WTC11 (cell line): ENCODE results near the gene PPM1B. TPM values are rescaled to one million over a fixed set of nuclear protein-coding genes. Genes with fewer than 3 reads are reported as not detected.
A peak's percentile ranks its signal among the peaks of the same experiment; 100 is the strongest.

Source experiments
- ATAC-seq: fragments of 200-7000 bp; cut with Tn5 transposase; 2 replicates; pipeline ENCODE4 v1.10.0; 2021; ENCODE audit warnings: mild to moderate bottlenecking, moderate library complexity
- CTCF ChIA-PET: fragments of 300-600 bp; sonication (Branson Sonifier 250); formaldehyde crosslinking; loops from one replicate; lab custom pipeline; 2021; ENCODE audit warnings: antibody characterized with exemption; lab: Charles Lee
- POLR2A ChIA-PET: fragments of 350-600 bp; sonication (Branson Sonifier 250); formaldehyde crosslinking; loops from one replicate; lab custom pipeline; 2021; ENCODE audit warnings: antibody characterized with exemption; lab: Charles Lee
- DNase-seq: peaks from one replicate; pipeline ENCODE4 v3.0.0; 2021; ENCODE audit warnings: low spot score
- H3K27ac Mint-ChIP-seq: 2 replicates; pipeline ENCODE4 v1.8.0; 2021; ENCODE audit warnings: mixed read lengths
- H3K27me3 Mint-ChIP-seq: 2 replicates; pipeline ENCODE4 v1.8.0; 2021; ENCODE audit warnings: low read depth, mild to moderate bottlenecking, moderate library complexity, mixed read lengths
- H3K36me3 Mint-ChIP-seq: 2 replicates; pipeline ENCODE4 v1.8.0; 2021; ENCODE audit warnings: mixed read lengths
- H3K4me1 Mint-ChIP-seq: 2 replicates; pipeline ENCODE4 v1.8.0; 2022; ENCODE audit warnings: mixed read lengths
- H3K4me3 Mint-ChIP-seq: 2 replicates; pipeline ENCODE4 v1.8.0; 2021; ENCODE audit warnings: mild to moderate bottlenecking, moderate library complexity, mixed read lengths
- H3K9me3 Mint-ChIP-seq: 2 replicates; pipeline ENCODE4 v1.8.0; 2021; ENCODE audit warnings: mixed read lengths
- AFF4 ChIP-seq: sonication (generic); formaldehyde crosslinking; IDR thresholded peaks from 2 replicates; pipeline ENCODE4 v1.8.1; 2023; ENCODE audit warnings: mild to moderate bottlenecking, missing genetic modification reagents, borderline replicate concordance
- ARID4B ChIP-seq: sonication (generic); formaldehyde crosslinking; IDR thresholded peaks from 2 replicates; pipeline ENCODE4 v1.8.0; 2023; ENCODE audit warnings: missing genetic modification reagents, mild to moderate bottlenecking, borderline replicate concordance
- EMX1 ChIP-seq: fragments of 250-450 bp; sonication (Bioruptor Pico); IDR thresholded peaks from 2 replicates; pipeline ENCODE4 v1.8.0; 2021; ENCODE audit warnings: mild to moderate bottlenecking
- FOXP1 ChIP-seq: sonication (generic); formaldehyde crosslinking; IDR thresholded peaks from 2 replicates; pipeline ENCODE4 v1.8.0; 2022; ENCODE audit warnings: missing genetic modification reagents, mild to moderate bottlenecking, moderate library complexity, borderline replicate concordance
- HMGXB4 ChIP-seq: sonication (generic); formaldehyde crosslinking; IDR thresholded peaks from 2 replicates; pipeline ENCODE4 v1.8.1; 2023; ENCODE audit warnings: mild to moderate bottlenecking, moderate library complexity, missing genetic modification reagents
- JAZF1 ChIP-seq: fragments of 250-450 bp; sonication (Bioruptor Pico); IDR thresholded peaks from 2 replicates; pipeline ENCODE4 v1.9.0; 2021; ENCODE audit warnings: moderate library complexity, mild to moderate bottlenecking, inconsistent platforms
- MLX ChIP-seq: sonication (generic); formaldehyde crosslinking; IDR thresholded peaks from 2 replicates; pipeline ENCODE4 v1.8.1; 2023; ENCODE audit warnings: mild to moderate bottlenecking, missing genetic modification reagents, moderate library complexity
- MYBL2 ChIP-seq: sonication (generic); formaldehyde crosslinking; IDR thresholded peaks from 2 replicates; pipeline ENCODE4 v1.8.1; 2023; ENCODE audit warnings: mild to moderate bottlenecking, moderate library complexity, missing genetic modification reagents
- RELA ChIP-seq: sonication (generic); formaldehyde crosslinking; IDR thresholded peaks from 2 replicates; pipeline ENCODE4 v1.8.1; 2022; ENCODE audit warnings: missing genetic modification reagents, mild to moderate bottlenecking, borderline replicate concordance
- TCF7 ChIP-seq: sonication (generic); formaldehyde crosslinking; IDR thresholded peaks from 2 replicates; pipeline ENCODE4 v1.8.0; 2022; ENCODE audit warnings: mild to moderate bottlenecking, low read depth, missing genetic modification reagents, moderate library complexity
- TP53 ChIP-seq: sonication (generic); formaldehyde crosslinking; IDR thresholded peaks from 2 replicates; pipeline ENCODE4 v1.8.1; 2023; ENCODE audit warnings: mild to moderate bottlenecking, missing genetic modification reagents
- ZBTB43 ChIP-seq: sonication (generic); formaldehyde crosslinking; IDR thresholded peaks from 2 replicates; pipeline ENCODE4 v1.8.1; 2023; ENCODE audit warnings: mild to moderate bottlenecking, missing genetic modification reagents
- ZMAT4 ChIP-seq: fragments of 250-450 bp; sonication (Bioruptor Pico); IDR thresholded peaks from 2 replicates; pipeline ENCODE4 v1.9.0; 2021; ENCODE audit warnings: mild to moderate bottlenecking
- total RNA-seq: library from RNA; stranded (reverse); gene quantifications from 3 replicates; pipeline ENCODE4 v1.2.3, GENCODE V29; 2021

The PPM1B gene
- total RNA-seq, 1 experiment from 2014 or later, result 96.4 TPM

- TF ChIP-seq AFF4 (CRISPR knock-in tag) (no peak), TCF7 (CRISPR knock-in tag) (no peak)
Measured at GRCh38 chr2:44186810-44187209, 18.1 kb downstream of the PPM1B start (continued).

- H3K36me3 Mint-ChIP-seq, result peaks cover 10% of the 10 kb centered on the region
- H3K9me3 Mint-ChIP-seq, result no peaks in the 10 kb centered on the region
- H3K27me3 Mint-ChIP-seq, result no peaks in the 10 kb centered on the region
- POLR2A ChIA-PET, result interaction anchor here (0.6 kb wide), 1 partner anchor 48 kb away, joined by 3 read pairs; no protein-coding TSS in a partner anchor
- peak overlapping the region; percentile 42; the same call in 1 of the 2 replicates for H3K27ac Mint-ChIP-seq
- H3K4me1 Mint-ChIP-seq, result peaks cover 70% of the 10 kb centered on the region
- ATAC-seq (no peak), DNase-seq (no peak)
- TF ChIP-seq ARID4B (CRISPR knock-in tag), result no peak
- no peak for TF ChIP-seq ZBTB43 (CRISPR knock-in tag)
- no peak for TF ChIP-seq JAZF1
- TF ChIP-seq HMGXB4 (CRISPR knock-in tag), result no peak
- TF ChIP-seq ZMAT4 (CRISPR knock-in tag), result no peak
- TF ChIP-seq MYBL2 (CRISPR knock-in tag), result no peak
- no peak for TF ChIP-seq EMX1
- CTCF ChIA-PET, result interaction anchor here (1.0 kb wide), 1 partner anchor 143 kb away, joined by 3 read pairs; no protein-coding TSS in a partner anchor
- no peak overlapping the region for H3K4me3 Mint-ChIP-seq
Measured at GRCh38 chr2:44187251-44187650, 18.6 kb downstream of the PPM1B start.

- H3K36me3 Mint-ChIP-seq, result peaks cover 17% of the 10 kb centered on the region
- no peaks in the 10 kb centered on the region for H3K9me3 Mint-ChIP-seq
- ChIA-PET POLR2A (no interaction called here), CTCF (interaction anchor here (1.1 kb wide), 1 partner anchor 11 kb away, joined by 3 read pairs; no protein-coding TSS in a partner anchor)
- H3K4me1 Mint-ChIP-seq, result peaks cover 63% of the 10 kb centered on the region
- H3K27ac Mint-ChIP-seq, result peak overlapping the region; percentile 91
- DNase-seq, result no peak
- peak; percentile 52 for ATAC-seq
- H3K27me3 Mint-ChIP-seq, result no peaks in the 10 kb centered on the region
- TF ChIP-seq RELA (CRISPR knock-in tag) (no peak), FOXP1 (no peak), MLX (CRISPR knock-in tag) (no peak), TP53 (CRISPR knock-in tag) (no peak), HMGXB4 (CRISPR knock-in tag) (no peak)
- peak overlapping the region; percentile 29; the same call in 1 of the 2 replicates for H3K4me3 Mint-ChIP-seq
Measured at GRCh38 chr2:44188696-44189095, 20.0 kb downstream of the PPM1B start.
